Mammary epithelial cell (primary cell): ENCODE results near the gene ACVRL1.

Source experiments
- CTCF ChIP-seq, 2 donors: IDR thresholded peaks in 1 of 2; conservative IDR thresholded peaks in 1 of 2; 2 replicates each; pipeline ENCODE4 v1.5.1; 2011 to 2012; ENCODE audit warnings: inconsistent platforms in 2 of 2, low read length in 2 of 2, mild to moderate bottlenecking in 2 of 2, control low read depth in 1 of 2, low read depth in 1 of 2; ENCODE audit not compliant: insufficient read depth in 1 of 2; ENCODE audit errors: extremely low read depth in 1 of 2
- EZH2 ChIP-seq: IDR thresholded peaks from 2 replicates; pipeline ENCODE4 v1.6.1; 2012; ENCODE audit warnings: low read length, inconsistent platforms, borderline replicate concordance

- no peak for TF ChIP-seq CTCF (conservative IDR thresholded peaks at IDR 0.05 in 1 of 2, IDR thresholded peaks at IDR 0.05 in 1 of 2; ENCODE audit: extremely low read depth in 1 of 2, insufficient read depth in 1 of 2, low read depth in 1 of 2, low read length in 2 of 2)
- no peak for TF ChIP-seq EZH2
These were observed 37.4 kb downstream of the ACVRL1 start for GRCh38 chr12:51944608-51945233.
